Measurements from ENCODE around the gene PAPOLG. TPM values are rescaled to one million over a fixed set of nuclear protein-coding genes. Genes with fewer than 3 reads are reported as not detected.

Gene PAPOLG
- polyA plus RNA-seq, 1 donor (not counting 4 experiments of a cell fraction or from before 2014, with no cell fraction given): 14.1 TPM

DNA sequence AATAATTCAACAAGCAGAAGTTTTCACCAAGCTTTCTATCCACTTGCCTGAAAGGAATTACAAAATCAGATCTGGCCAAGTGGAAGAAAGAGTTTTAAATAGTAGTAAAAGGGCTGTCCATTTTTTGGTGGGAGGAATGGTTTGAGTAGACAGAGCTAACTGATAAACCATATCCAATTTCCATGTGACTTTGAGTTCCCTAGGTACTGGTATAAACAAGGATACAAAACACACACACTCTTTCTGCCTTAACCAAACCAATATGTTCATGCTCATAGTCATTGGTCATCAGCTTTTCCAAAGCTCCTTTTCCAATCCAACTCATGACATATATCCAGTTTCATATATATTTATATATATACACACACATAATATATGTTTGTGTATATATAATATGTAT, 75.9 kb downstream of the PAPOLG start:
- Histone ChIP-seq H3K4me3 (ENCODE audit: control insufficient read depth in 2 of 3, extremely low read depth in 1 of 3, insufficient read depth in 2 of 3, low read depth in 1 of 3, low read length in 3 of 3) (no peak overlapping the region), H3K9me3 (ENCODE audit: control insufficient read depth, low read depth, low read length) (no peaks in the 10 kb centered on the region), H2AFZ (ENCODE audit: control insufficient read depth, low read length) (no peak overlapping the region), H3K27ac (ENCODE audit: control insufficient read depth, insufficient read depth, low read length) (no peak overlapping the region), H3K27me3 (ENCODE audit: control insufficient read depth, extremely low read depth, insufficient read depth, low read length) (no peaks in the 10 kb centered on the region), H3K9ac (ENCODE audit: control insufficient read depth, extremely low read depth, insufficient read depth, low read length) (no peak overlapping the region), H3K9me1 (ENCODE audit: control insufficient read depth, extremely low read depth, insufficient read depth, low read length) (no peaks in the 10 kb centered on the region), H3K36me3 (ENCODE audit: control insufficient read depth in 2 of 2, extremely low read depth in 1 of 2, insufficient read depth in 2 of 2, low read length in 2 of 2) (no peaks in the 10 kb centered on the region), H4K20me1 (ENCODE audit: control insufficient read depth, extremely low read depth, insufficient read depth, low read length) (no peaks in the 10 kb centered on the region), H3K4me1 (ENCODE audit: control insufficient read depth, extremely low read depth, insufficient read depth, low read length) (peaks cover 15% of the 10 kb centered on the region), H3K4me2 (ENCODE audit: control insufficient read depth, extremely low read depth, insufficient read depth, low read depth, low read length) (no peak overlapping the region), H3K79me2 (ENCODE audit: control insufficient read depth, insufficient read depth, low read length) (no peaks in the 10 kb centered on the region)
- dilution Hi-C loops (cut with MboI; ENCODE audit: extremely low pct_ligation_motif_present, low sequenced_read_pairs): no loop called here
- FAIRE-seq (no peak), DNase-seq (ENCODE audit: low read depth, low spot score) (no peak)
- no peak for TF ChIP-seq EZH2 (IDR thresholded peaks at IDR 0.05; ENCODE audit: low read length)
- TF ChIP-seq, protein P1, sequence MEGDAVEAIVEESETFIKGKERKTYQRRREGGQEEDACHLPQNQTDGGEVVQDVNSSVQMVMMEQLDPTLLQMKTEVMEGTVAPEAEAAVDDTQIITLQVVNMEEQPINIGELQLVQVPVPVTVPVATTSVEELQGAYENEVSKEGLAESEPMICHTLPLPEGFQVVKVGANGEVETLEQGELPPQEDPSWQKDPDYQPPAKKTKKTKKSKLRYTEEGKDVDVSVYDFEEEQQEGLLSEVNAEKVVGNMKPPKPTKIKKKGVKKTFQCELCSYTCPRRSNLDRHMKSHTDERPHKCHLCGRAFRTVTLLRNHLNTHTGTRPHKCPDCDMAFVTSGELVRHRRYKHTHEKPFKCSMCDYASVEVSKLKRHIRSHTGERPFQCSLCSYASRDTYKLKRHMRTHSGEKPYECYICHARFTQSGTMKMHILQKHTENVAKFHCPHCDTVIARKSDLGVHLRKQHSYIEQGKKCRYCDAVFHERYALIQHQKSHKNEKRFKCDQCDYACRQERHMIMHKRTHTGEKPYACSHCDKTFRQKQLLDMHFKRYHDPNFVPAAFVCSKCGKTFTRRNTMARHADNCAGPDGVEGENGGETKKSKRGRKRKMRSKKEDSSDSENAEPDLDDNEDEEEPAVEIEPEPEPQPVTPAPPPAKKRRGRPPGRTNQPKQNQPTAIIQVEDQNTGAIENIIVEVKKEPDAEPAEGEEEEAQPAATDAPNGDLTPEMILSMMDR (optimal IDR thresholded peaks at IDR 0.05 in 1 of 3, IDR thresholded peaks at IDR 0.05 in 1 of 3, conservative IDR thresholded peaks at IDR 0.05 in 1 of 3; ENCODE audit: extremely low read depth in 1 of 3, insufficient read depth in 2 of 3, low read length in 3 of 3): no peak

- Histone ChIP-seq H3K27me3 (ENCODE audit: control insufficient read depth, extremely low read depth, insufficient read depth, low read length) (no peaks in the 10 kb centered on the region), H3K4me2 (ENCODE audit: control insufficient read depth, extremely low read depth, insufficient read depth, low read depth, low read length) (no peak overlapping the region), H3K4me3 (ENCODE audit: control insufficient read depth in 2 of 3, extremely low read depth in 1 of 3, insufficient read depth in 2 of 3, low read depth in 1 of 3, low read length in 3 of 3) (no peak overlapping the region), H4K20me1 (ENCODE audit: control insufficient read depth, extremely low read depth, insufficient read depth, low read length) (no peaks in the 10 kb centered on the region), H3K36me3 (ENCODE audit: control insufficient read depth in 2 of 2, extremely low read depth in 1 of 2, insufficient read depth in 2 of 2, low read length in 2 of 2) (no peaks in the 10 kb centered on the region), H3K79me2 (ENCODE audit: control insufficient read depth, insufficient read depth, low read length) (no peaks in the 10 kb centered on the region), H2AFZ (ENCODE audit: control insufficient read depth, low read length) (no peak overlapping the region), H3K27ac (ENCODE audit: control insufficient read depth, insufficient read depth, low read length) (no peak overlapping the region), H3K9me1 (ENCODE audit: control insufficient read depth, extremely low read depth, insufficient read depth, low read length) (no peaks in the 10 kb centered on the region), H3K4me1 (ENCODE audit: control insufficient read depth, extremely low read depth, insufficient read depth, low read length) (peaks cover 15% of the 10 kb centered on the region), H3K9me3 (ENCODE audit: control insufficient read depth, low read depth, low read length) (no peaks in the 10 kb centered on the region), H3K9ac (ENCODE audit: control insufficient read depth, extremely low read depth, insufficient read depth, low read length) (no peak overlapping the region)
- dilution Hi-C loops (cut with MboI; ENCODE audit: extremely low pct_ligation_motif_present, low sequenced_read_pairs): no loop called here
- DNase-seq (ENCODE audit: low read depth, low spot score): no peak
- FAIRE-seq: no peak
- no peak for TF ChIP-seq EZH2 (IDR thresholded peaks at IDR 0.05; ENCODE audit: low read length)
- TF ChIP-seq, protein P1 (optimal IDR thresholded peaks at IDR 0.05 in 1 of 3, IDR thresholded peaks at IDR 0.05 in 1 of 3, conservative IDR thresholded peaks at IDR 0.05 in 1 of 3; ENCODE audit: extremely low read depth in 1 of 3, insufficient read depth in 2 of 3, low read length in 3 of 3): no peak
Measured at GRCh38 chr2:60832621-60833020, 76.6 kb downstream of the PAPOLG start.

Measured in keratinocyte (primary cell).